Stimulated activated CD4-positive, alpha-beta T cell treated with anti-CD3 and anti-CD28 coated beads, Interleukin-12 subunit alpha, Interleukin-12 subunit beta, amount 100 ng/mL, for 4 hours (primary cell): ENCODE measurements around the gene SPPL2B.

ENCODE experiments used
- DNase-seq: peaks from one replicate; pipeline ENCODE4 v3.0.0-alpha.2; 2020

SPPL2B gene

GRCh38 chr19:2324220-2324948 lies 4.1 kb upstream of the SPPL2B start:
- no peak for DNase-seq

GRCh38 chr19:2325281-2326046 lies 3.0 kb upstream of the SPPL2B start:
- DNase-seq = no peak

- no peak for DNase-seq
Observed at GRCh38 chr19:2326699-2327360, 1.7 kb upstream of the SPPL2B start.

- DNase-seq = peak; percentile 47
Observed at GRCh38 chr19:2327773-2328400, 597 bp upstream of the SPPL2B start.

- no peak for DNase-seq
Observed at GRCh38 chr19:2329149-2329478, 630 bp downstream of the SPPL2B start.

GRCh38 chr19:2329501-2329916 lies 1.0 kb downstream of the SPPL2B start:
- no peak for DNase-seq

- DNase-seq = no peak
Observed at GRCh38 chr19:2330255-2330631, 1.8 kb downstream of the SPPL2B start.

- no peak for DNase-seq
Observed at GRCh38 chr19:2330632-2331284, 2.3 kb downstream of the SPPL2B start.

- no peak for DNase-seq
Observed at GRCh38 chr19:2331601-2332246, 3.2 kb downstream of the SPPL2B start.

- DNase-seq = no peak
Observed at GRCh38 chr19:2332341-2333026, 4.0 kb downstream of the SPPL2B start.

- no peak for DNase-seq
Observed at GRCh38 chr19:2333027-2333806, 4.7 kb downstream of the SPPL2B start.

- DNase-seq = no peak
Observed at GRCh38 chr19:2333807-2334211, 5.3 kb downstream of the SPPL2B start.

- no peak for DNase-seq
Observed at GRCh38 chr19:2334426-2334825, 5.9 kb downstream of the SPPL2B start.

- no peak for DNase-seq
Observed at GRCh38 chr19:2334986-2335846, 6.7 kb downstream of the SPPL2B start.

- no peak for DNase-seq
Observed at GRCh38 chr19:2335848-2336247, 7.4 kb downstream of the SPPL2B start.

- no peak for DNase-seq
Observed at GRCh38 chr19:2336528-2337328, 8.2 kb downstream of the SPPL2B start.

GRCh38 chr19:2337329-2337707 lies 8.8 kb downstream of the SPPL2B start:
- no peak for DNase-seq

- DNase-seq = no peak
Observed at GRCh38 chr19:2338055-2338615, 9.7 kb downstream of the SPPL2B start.
